B cell (primary cell): Measurements from ENCODE around the gene ETDB.

Experiments
- EZH2 ChIP-seq: IDR thresholded peaks from 2 replicates; pipeline ENCODE4 v1.6.1; 2012; ENCODE audit warnings: borderline replicate concordance, low read depth, mild to moderate bottlenecking, moderate library complexity, low read length; ENCODE audit not compliant: insufficient read depth, poor library complexity, severe bottlenecking
- TF ChIP-seq, protein P1 (sequence below): fragments of 200-600 bp; IDR thresholded peaks from one replicate; pipeline ENCODE4 v1.8.0; 2022; ENCODE audit warnings: antibody characterized with exemption, mild to moderate bottlenecking

- TF ChIP-seq, protein P1, sequence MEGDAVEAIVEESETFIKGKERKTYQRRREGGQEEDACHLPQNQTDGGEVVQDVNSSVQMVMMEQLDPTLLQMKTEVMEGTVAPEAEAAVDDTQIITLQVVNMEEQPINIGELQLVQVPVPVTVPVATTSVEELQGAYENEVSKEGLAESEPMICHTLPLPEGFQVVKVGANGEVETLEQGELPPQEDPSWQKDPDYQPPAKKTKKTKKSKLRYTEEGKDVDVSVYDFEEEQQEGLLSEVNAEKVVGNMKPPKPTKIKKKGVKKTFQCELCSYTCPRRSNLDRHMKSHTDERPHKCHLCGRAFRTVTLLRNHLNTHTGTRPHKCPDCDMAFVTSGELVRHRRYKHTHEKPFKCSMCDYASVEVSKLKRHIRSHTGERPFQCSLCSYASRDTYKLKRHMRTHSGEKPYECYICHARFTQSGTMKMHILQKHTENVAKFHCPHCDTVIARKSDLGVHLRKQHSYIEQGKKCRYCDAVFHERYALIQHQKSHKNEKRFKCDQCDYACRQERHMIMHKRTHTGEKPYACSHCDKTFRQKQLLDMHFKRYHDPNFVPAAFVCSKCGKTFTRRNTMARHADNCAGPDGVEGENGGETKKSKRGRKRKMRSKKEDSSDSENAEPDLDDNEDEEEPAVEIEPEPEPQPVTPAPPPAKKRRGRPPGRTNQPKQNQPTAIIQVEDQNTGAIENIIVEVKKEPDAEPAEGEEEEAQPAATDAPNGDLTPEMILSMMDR: no peak
- no peak for TF ChIP-seq EZH2
Observed at GRCh38 chrX:135087867-135088266, 32.5 kb downstream of the ETDB start.
